HEK293 (cell line): ENCODE measurements around the gene PLA2G5.

Experiments used
- HOXA7 ChIP-seq: sonication (generic); formaldehyde crosslinking; IDR thresholded peaks from 2 replicates; pipeline ENCODE4 v1.8.1; 2022; ENCODE audit warnings: missing genetic modification reagents, borderline replicate concordance
- SETDB1 ChIP-seq: IDR thresholded peaks from one replicate; pipeline ENCODE4 v1.6.1; 2017; ENCODE audit warnings: mild to moderate bottlenecking, low read length, moderate library complexity, mixed read lengths; ENCODE audit not compliant: insufficient read length
- TRIM28 ChIP-seq: IDR thresholded peaks from 2 replicates; pipeline ENCODE4 v1.6.1; 2011; ENCODE audit warnings: low read length, control low read depth, borderline replicate concordance
- YY1 ChIP-seq: fragments of 450-650 bp; formaldehyde crosslinking; IDR thresholded peaks from 2 replicates; pipeline ENCODE4 v1.5.1; 2018; ENCODE audit warnings: missing biosample characterization, missing genetic modification characterization
- ZNF175 ChIP-seq: fragments of 450-650 bp; formaldehyde crosslinking; IDR thresholded peaks from 2 replicates; pipeline ENCODE4 v1.5.1; 2016; ENCODE audit warnings: missing biosample characterization, missing genetic modification characterization
- ZNF19 ChIP-seq: fragments of 450-650 bp; formaldehyde crosslinking; IDR thresholded peaks from 2 replicates; pipeline ENCODE4; 2016; ENCODE audit warnings: missing biosample characterization, missing genetic modification characterization, low read depth
- ZNF266 ChIP-seq: fragments of 450-650 bp; formaldehyde crosslinking; IDR thresholded peaks from 2 replicates; pipeline ENCODE4 v1.5.1; 2016; ENCODE audit warnings: missing biosample characterization, missing genetic modification characterization, low read depth
- ZNF324 ChIP-seq: fragments of 450-650 bp; formaldehyde crosslinking; IDR thresholded peaks from 2 replicates; pipeline ENCODE4 v1.5.1; 2016; ENCODE audit warnings: missing biosample characterization, missing genetic modification characterization
- ZNF660 ChIP-seq: fragments of 450-650 bp; IDR thresholded peaks from 2 replicates; pipeline ENCODE4 v1.5.1; 2018; ENCODE audit warnings: missing biosample characterization, mild to moderate bottlenecking, missing genetic modification characterization
- ZNF701 ChIP-seq: fragments of 450-650 bp; formaldehyde crosslinking; IDR thresholded peaks from 2 replicates; pipeline ENCODE4 v1.5.1; 2016; ENCODE audit warnings: missing biosample characterization, missing genetic modification characterization
- ZSCAN30 ChIP-seq: fragments of 450-650 bp; IDR thresholded peaks from 2 replicates; pipeline ENCODE4 v1.5.1; 2018; ENCODE audit warnings: missing biosample characterization, mild to moderate bottlenecking, missing genetic modification characterization, moderate library complexity
- TF ChIP-seq, protein P1 (sequence below): fragments of 450-650 bp; formaldehyde crosslinking; IDR thresholded peaks from 2 replicates; pipeline ENCODE4 v1.5.1; 2016; ENCODE audit warnings: missing biosample characterization, missing genetic modification characterization
- TF ChIP-seq, protein P2 (sequence below): sonication (generic); formaldehyde crosslinking; IDR thresholded peaks from 2 replicates; pipeline ENCODE4 v1.8.1; 2022; ENCODE audit warnings: mild to moderate bottlenecking, moderate library complexity, missing genetic modification reagents
- TF ChIP-seq, protein P3 (sequence below): fragments of 450-650 bp; formaldehyde crosslinking; IDR thresholded peaks from 2 replicates; pipeline ENCODE4 v1.5.1; 2016; ENCODE audit warnings: missing biosample characterization, missing genetic modification characterization, low read depth

DNA sequence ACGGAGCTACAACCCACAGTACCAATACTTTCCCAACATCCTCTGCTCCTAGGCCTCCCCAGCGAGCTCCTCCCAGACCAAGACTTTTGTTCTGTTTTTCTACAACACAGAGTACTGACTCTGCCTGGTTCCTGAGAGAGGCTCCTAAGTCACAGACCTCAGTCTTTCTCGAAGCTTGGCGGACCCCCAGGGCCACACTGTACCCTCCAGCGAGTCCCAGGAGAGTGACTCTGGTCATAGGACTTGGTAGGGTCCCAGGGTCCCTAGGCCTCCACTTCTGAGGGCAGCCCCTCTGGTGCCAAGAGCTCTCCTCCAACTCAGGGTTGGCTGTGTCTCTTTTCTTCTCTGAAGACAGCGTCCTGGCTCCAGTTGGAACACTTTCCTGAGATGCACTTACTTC, 20.6 kb downstream of the PLA2G5 start:
- TF ChIP-seq ZNF660 (tag by site-specific recombination) (no peak), ZSCAN30 (no peak), ZNF266 (tag by site-specific recombination) (no peak), ZNF701 (no peak), SETDB1 (no peak), ZNF19 (tag by site-specific recombination) (no peak), HOXA7 (CRISPR knock-in tag) (no peak), ZNF324 (tag by site-specific recombination) (no peak), ZNF175 (tag by site-specific recombination) (no peak), YY1 (no peak), TRIM28 (no peak)
- TF ChIP-seq, protein P1, sequence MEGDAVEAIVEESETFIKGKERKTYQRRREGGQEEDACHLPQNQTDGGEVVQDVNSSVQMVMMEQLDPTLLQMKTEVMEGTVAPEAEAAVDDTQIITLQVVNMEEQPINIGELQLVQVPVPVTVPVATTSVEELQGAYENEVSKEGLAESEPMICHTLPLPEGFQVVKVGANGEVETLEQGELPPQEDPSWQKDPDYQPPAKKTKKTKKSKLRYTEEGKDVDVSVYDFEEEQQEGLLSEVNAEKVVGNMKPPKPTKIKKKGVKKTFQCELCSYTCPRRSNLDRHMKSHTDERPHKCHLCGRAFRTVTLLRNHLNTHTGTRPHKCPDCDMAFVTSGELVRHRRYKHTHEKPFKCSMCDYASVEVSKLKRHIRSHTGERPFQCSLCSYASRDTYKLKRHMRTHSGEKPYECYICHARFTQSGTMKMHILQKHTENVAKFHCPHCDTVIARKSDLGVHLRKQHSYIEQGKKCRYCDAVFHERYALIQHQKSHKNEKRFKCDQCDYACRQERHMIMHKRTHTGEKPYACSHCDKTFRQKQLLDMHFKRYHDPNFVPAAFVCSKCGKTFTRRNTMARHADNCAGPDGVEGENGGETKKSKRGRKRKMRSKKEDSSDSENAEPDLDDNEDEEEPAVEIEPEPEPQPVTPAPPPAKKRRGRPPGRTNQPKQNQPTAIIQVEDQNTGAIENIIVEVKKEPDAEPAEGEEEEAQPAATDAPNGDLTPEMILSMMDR (tag by site-specific recombination), result no peak
- TF ChIP-seq, protein P2, sequence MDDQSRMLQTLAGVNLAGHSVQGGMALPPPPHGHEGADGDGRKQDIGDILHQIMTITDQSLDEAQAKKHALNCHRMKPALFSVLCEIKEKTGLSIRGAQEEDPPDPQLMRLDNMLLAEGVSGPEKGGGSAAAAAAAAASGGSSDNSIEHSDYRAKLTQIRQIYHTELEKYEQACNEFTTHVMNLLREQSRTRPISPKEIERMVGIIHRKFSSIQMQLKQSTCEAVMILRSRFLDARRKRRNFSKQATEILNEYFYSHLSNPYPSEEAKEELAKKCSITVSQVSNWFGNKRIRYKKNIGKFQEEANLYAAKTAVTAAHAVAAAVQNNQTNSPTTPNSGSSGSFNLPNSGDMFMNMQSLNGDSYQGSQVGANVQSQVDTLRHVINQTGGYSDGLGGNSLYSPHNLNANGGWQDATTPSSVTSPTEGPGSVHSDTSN (CRISPR knock-in tag), result no peak
- TF ChIP-seq, protein P3, sequence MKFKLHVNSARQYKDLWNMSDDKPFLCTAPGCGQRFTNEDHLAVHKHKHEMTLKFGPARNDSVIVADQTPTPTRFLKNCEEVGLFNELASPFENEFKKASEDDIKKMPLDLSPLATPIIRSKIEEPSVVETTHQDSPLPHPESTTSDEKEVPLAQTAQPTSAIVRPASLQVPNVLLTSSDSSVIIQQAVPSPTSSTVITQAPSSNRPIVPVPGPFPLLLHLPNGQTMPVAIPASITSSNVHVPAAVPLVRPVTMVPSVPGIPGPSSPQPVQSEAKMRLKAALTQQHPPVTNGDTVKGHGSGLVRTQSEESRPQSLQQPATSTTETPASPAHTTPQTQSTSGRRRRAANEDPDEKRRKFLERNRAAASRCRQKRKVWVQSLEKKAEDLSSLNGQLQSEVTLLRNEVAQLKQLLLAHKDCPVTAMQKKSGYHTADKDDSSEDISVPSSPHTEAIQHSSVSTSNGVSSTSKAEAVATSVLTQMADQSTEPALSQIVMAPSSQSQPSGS (tag by site-specific recombination), result no peak
